OCI-LY1 (cell line): ENCODE results near the gene CTNND1.

ENCODE experiments used
- CTCF ChIP-seq: fragments of 200-600 bp; sonication (generic), shearing (Covaris generic); IDR thresholded peaks from 2 replicates; pipeline ENCODE4 v1.5.1; 2017; ENCODE audit warnings: mild to moderate bottlenecking, antibody characterized with exemption, low read length, moderate library complexity, mixed read lengths
- EZH2 ChIP-seq: fragments of 200-600 bp; sonication (generic), shearing (Covaris generic); IDR thresholded peaks from 2 replicates; pipeline ENCODE4 v1.8.0; 2017; ENCODE audit warnings: borderline replicate concordance, mixed run types, mild to moderate bottlenecking, antibody characterized with exemption, low read length, moderate library complexity, mixed read lengths

GRCh38 chr11:57764972-57765371 lies 3.4 kb downstream of the CTNND1 start:
- TF ChIP-seq CTCF, result no peak
- TF ChIP-seq EZH2, result no peak
